Cardiac muscle cell (in vitro differentiated cells and primary cell): ENCODE data around the gene GFAP. TPM values are rescaled to one million over a fixed set of nuclear protein-coding genes. Genes with fewer than 3 reads are reported as not detected.

Experiments
- DNase-seq, 2 donors: peaks; one replicate each; pipeline versions ENCODE4 v3.0.0 to v3.0.0-alpha.2; 2010 to 2017; ENCODE audit warnings: low read depth in 1 of 2, low spot score in 1 of 2
- H3K27ac ChIP-seq: fragments of 200-600 bp; sonication (generic); 2 replicates; pipeline ENCODE4 v1.5.1; 2016
- H3K27me3 ChIP-seq: fragments of 200-600 bp; sonication (generic); 2 replicates; pipeline ENCODE4 v1.6.0; 2016; ENCODE audit warnings: control low read depth
- H3K36me3 ChIP-seq: fragments of 200-600 bp; sonication (generic); 2 replicates; pipeline ENCODE4 v1.5.1; 2016; ENCODE audit warnings: control low read depth
- H3K4me1 ChIP-seq: fragments of 200-600 bp; sonication (generic); 2 replicates; pipeline ENCODE4 v1.8.1; 2017; ENCODE audit warnings: low read depth, mild to moderate bottlenecking, mixed run types
- H3K4me3 ChIP-seq: fragments of 200-600 bp; sonication (generic); 2 replicates; pipeline ENCODE4 v1.5.1; 2016; ENCODE audit warnings: mild to moderate bottlenecking
- H3K9me3 ChIP-seq: fragments of 200-600 bp; sonication (generic); 2 replicates; pipeline ENCODE4 v1.5.1; 2017; ENCODE audit warnings: low read depth, mild to moderate bottlenecking, control low read depth
- polyA plus RNA-seq: library from polyadenylated mRNA; unstranded; fragments of >200 nt; fragmentation: Nextera tagmentation; extraction: Ambion mirVana; gene quantifications from 2 replicates; pipeline ENCODE4 v1.2.1, GENCODE V29; 2016
- total RNA-seq: library from RNA; depleted of rRNA; stranded (reverse); fragments of >200 nt; gene quantifications from 2 replicates; pipeline ENCODE4 v1.2.3, GENCODE V29; 2016
- TF ChIP-seq, protein P1 (sequence below): IDR thresholded peaks from 2 replicates; pipeline ENCODE4 v1.5.1; 2012; ENCODE audit warnings: low read depth, mild to moderate bottlenecking, low read length

GFAP gene
- total and polyA plus RNA-seq, 2 experiments from 2014 or later, result 3.5 to 7.0 TPM

DNA sequence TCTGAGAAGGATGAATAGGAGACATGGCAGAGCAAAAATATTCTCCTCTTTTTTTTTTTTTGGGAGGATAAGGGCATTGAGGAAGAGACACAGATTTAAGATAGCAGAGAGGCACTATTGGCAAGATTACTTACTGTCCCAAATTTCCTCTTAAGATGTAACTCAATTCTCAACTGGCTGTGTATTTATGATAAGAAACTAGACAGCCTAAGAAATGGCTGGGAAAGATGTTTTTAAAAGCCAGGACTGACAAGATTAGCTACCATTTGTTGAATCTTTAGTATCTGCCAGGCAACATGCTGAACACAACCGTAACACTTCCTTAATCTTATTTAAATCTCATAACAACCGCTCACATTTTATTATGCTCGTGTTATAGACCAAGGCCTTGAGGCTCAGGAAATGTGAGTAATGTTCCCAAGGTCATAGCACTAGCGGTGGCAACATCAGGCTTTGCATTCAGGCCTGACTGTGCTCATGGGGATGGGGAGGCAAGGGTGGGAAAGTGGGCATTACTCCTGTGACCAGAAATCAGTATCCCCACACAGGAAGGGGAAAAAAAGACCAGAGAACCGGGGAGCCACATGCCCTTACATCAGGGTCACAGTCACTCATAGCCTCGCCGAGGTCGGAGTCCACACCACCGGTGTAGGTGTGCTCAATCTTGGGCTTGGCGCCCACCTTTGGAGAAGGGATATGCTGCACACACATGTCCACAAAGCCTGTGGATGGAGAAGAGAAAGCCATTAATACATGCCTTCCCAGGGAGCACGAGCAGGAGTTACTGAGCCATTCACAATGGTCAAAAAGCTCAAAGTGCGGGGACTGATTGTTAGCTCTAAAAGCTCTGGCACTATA, 52.0 kb downstream of the GFAP start:
- Histone ChIP-seq H3K27ac (no peak overlapping the region), H3K4me1 (peaks cover 3% of the 10 kb centered on the region), H3K27me3 (no peaks in the 10 kb centered on the region), H3K4me3 (no peak overlapping the region), H3K9me3 (no peaks in the 10 kb centered on the region), H3K36me3 (peaks cover 49% of the 10 kb centered on the region)
- TF ChIP-seq, protein P1, sequence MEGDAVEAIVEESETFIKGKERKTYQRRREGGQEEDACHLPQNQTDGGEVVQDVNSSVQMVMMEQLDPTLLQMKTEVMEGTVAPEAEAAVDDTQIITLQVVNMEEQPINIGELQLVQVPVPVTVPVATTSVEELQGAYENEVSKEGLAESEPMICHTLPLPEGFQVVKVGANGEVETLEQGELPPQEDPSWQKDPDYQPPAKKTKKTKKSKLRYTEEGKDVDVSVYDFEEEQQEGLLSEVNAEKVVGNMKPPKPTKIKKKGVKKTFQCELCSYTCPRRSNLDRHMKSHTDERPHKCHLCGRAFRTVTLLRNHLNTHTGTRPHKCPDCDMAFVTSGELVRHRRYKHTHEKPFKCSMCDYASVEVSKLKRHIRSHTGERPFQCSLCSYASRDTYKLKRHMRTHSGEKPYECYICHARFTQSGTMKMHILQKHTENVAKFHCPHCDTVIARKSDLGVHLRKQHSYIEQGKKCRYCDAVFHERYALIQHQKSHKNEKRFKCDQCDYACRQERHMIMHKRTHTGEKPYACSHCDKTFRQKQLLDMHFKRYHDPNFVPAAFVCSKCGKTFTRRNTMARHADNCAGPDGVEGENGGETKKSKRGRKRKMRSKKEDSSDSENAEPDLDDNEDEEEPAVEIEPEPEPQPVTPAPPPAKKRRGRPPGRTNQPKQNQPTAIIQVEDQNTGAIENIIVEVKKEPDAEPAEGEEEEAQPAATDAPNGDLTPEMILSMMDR, result no peak
- no peak for DNase-seq

DNA sequence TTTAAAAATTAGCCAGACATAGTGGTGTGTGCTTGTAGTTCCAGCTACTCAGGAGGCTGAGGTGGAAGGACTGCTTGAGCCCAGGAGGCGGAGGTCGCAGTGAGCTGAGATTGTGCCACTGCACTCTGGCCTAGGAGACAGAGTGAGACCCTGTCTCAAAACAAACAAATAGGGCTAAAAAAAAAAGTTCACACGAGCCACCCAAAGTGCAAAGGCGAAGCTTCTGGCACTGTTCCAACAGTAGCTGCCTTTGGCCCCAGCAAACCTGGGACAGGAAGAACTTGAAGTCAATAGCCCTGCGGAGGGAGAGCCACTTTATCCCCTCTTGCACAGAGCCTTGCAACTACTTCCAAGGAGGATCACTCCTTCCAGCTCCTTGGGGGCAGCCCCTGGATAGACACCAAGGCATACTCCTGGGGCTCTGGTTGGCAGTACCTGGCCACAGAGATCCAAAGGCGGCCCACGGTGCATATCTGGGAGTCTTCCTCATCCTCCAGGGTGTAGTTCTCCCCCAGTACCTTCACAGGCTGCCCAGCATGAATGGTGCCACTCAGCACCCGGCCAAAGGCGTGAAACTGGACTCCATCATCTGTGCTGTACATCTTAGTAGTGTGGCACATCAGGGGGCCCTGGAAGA, 52.9 kb downstream of the GFAP start:
- TF ChIP-seq, protein P1, result no peak
- Histone ChIP-seq H3K4me1 (peaks cover 3% of the 10 kb centered on the region), H3K4me3 (no peak overlapping the region), H3K27ac (no peak overlapping the region), H3K36me3 (peaks cover 51% of the 10 kb centered on the region), H3K9me3 (no peaks in the 10 kb centered on the region), H3K27me3 (no peaks in the 10 kb centered on the region)
- no peak for DNase-seq

DNA sequence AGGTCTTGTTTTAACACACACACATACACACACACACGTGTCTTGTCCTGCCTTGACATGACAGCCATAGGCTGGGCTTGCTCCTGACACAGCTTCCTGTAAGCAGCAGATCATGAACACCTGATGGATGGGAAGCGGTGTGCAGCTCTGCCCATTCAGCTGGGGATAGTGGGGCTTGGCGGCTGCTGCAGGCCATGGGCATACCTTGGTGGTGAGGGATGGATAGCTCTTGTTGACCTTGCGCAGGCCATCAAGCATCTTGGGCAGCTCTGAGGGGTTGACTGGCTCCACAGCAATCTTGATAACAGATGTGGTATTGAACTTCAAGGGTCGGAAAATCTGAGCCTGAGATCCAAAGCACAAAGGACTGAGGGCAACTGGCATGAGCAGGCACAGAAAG, 55.6 kb downstream of the GFAP start:
- TF ChIP-seq, protein P1, result no peak
- Histone ChIP-seq H3K27ac (no peak overlapping the region), H3K9me3 (no peaks in the 10 kb centered on the region), H3K36me3 (peaks cover 61% of the 10 kb centered on the region), H3K27me3 (no peaks in the 10 kb centered on the region), H3K4me1 (no peaks in the 10 kb centered on the region), H3K4me3 (no peak overlapping the region)
- DNase-seq, result no peak

DNA sequence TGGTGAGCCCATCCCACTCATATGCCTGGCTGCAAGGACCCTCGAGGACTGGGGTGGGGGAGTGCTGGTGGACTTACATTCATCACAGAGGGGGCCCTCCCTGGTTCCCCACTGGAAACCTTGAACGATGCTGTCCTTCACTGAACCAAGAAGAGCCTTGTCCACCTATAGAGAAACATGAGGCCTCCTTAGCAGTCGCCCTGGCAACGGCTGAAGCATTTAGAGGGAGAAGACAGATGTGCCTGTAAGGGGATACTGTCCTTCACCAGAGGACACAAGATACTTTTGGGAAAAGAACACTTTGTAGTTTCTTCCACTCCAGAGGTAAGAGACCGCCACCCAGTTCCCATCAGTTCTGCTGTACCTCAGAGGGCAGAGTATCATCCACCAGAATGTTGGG, 61.1 kb downstream of the GFAP start:
- no peak for DNase-seq
- Histone ChIP-seq H3K4me1 (no peaks in the 10 kb centered on the region), H3K9me3 (no peaks in the 10 kb centered on the region), H3K4me3 (no peak overlapping the region), H3K27me3 (no peaks in the 10 kb centered on the region), H3K36me3 (peaks cover 48% of the 10 kb centered on the region), H3K27ac (no peak overlapping the region)
- TF ChIP-seq, protein P1, result no peak

Other genes starting within 250 kb of the GFAP start
- 31.0 and 33.4 TPM in 2 replicates for gene CCDC43, start 225.7 kb downstream of the GFAP start, total RNA-seq
- 27.7 and 39.2 TPM in 2 replicates for gene CCDC43, start 225.7 kb downstream of the GFAP start, polyA plus RNA-seq
- 12.2 and 26.8 TPM in 2 replicates for gene DBF4B, start 206.8 kb downstream of the GFAP start, total RNA-seq
- gene DBF4B, start 206.8 kb downstream of the GFAP start, polyA plus RNA-seq, result 15.3 and 23.2 TPM in 2 replicates
- 72.3 and 116 TPM in 2 replicates for gene ADAM11, start 156.5 kb downstream of the GFAP start, total RNA-seq
- 22.3 and 29.1 TPM in 2 replicates for gene ADAM11, start 156.5 kb downstream of the GFAP start, polyA plus RNA-seq
- gene GJC1, start 85.2 kb downstream of the GFAP start, total RNA-seq, result 25.8 and 37.3 TPM in 2 replicates
- gene GJC1, start 85.2 kb downstream of the GFAP start, polyA plus RNA-seq, result 14.8 and 27.0 TPM in 2 replicates
- not detected in 2 replicates for gene HIGD1B, start 67.6 kb downstream of the GFAP start, total RNA-seq
- gene HIGD1B, start 67.6 kb downstream of the GFAP start, polyA plus RNA-seq, result 0.55 TPM in 1 of 2 replicates, not detected in the other
- gene EFTUD2, start 16.1 kb downstream of the GFAP start, total RNA-seq, result 101 and 151 TPM in 2 replicates
- gene EFTUD2, start 16.1 kb downstream of the GFAP start, polyA plus RNA-seq, result 105 and 141 TPM in 2 replicates
- gene KIF18B, start 32.3 kb upstream of the GFAP start, total RNA-seq, result 4.2 and 21.1 TPM in 2 replicates
- gene KIF18B, start 32.3 kb upstream of the GFAP start, polyA plus RNA-seq, result 4.1 and 22.2 TPM in 2 replicates
- 24.6 and 25.2 TPM in 2 replicates for gene C1QL1, start 52.8 kb upstream of the GFAP start, total RNA-seq
- 38.6 and 44.0 TPM in 2 replicates for gene C1QL1, start 52.8 kb upstream of the GFAP start, polyA plus RNA-seq
- 113 and 141 TPM in 2 replicates for gene DCAKD, start 136.1 kb upstream of the GFAP start, total RNA-seq
- 60.6 and 66.0 TPM in 2 replicates for gene DCAKD, start 136.1 kb upstream of the GFAP start, polyA plus RNA-seq
- 83.1 and 113 TPM in 2 replicates for gene NMT1, start 145.8 kb upstream of the GFAP start, total RNA-seq
- 85.2 and 92.9 TPM in 2 replicates for gene NMT1, start 145.8 kb upstream of the GFAP start, polyA plus RNA-seq
- gene PLCD3, start 217.0 kb upstream of the GFAP start, total RNA-seq, result 41.0 and 66.3 TPM in 2 replicates
- 36.0 and 41.7 TPM in 2 replicates for gene PLCD3, start 217.0 kb upstream of the GFAP start, polyA plus RNA-seq
- gene ACBD4, start 220.2 kb upstream of the GFAP start, total RNA-seq, result 16.3 and 29.3 TPM in 2 replicates
- gene ACBD4, start 220.2 kb upstream of the GFAP start, polyA plus RNA-seq, result 20.5 and 30.5 TPM in 2 replicates
- 20.9 and 34.8 TPM in 2 replicates for gene HEXIM1, start 233.0 kb upstream of the GFAP start, total RNA-seq
- gene HEXIM1, start 233.0 kb upstream of the GFAP start, polyA plus RNA-seq, result 17.7 and 17.9 TPM in 2 replicates
- gene HEXIM2, start 246.4 kb upstream of the GFAP start, total RNA-seq, result 17.6 and 21.3 TPM in 2 replicates
- gene HEXIM2, start 246.4 kb upstream of the GFAP start, polyA plus RNA-seq, result 14.5 and 22.3 TPM in 2 replicates